Endodermal cell (in vitro differentiated cells): ENCODE results near the gene IL19. TPM values are rescaled to one million over a fixed set of nuclear protein-coding genes. Genes with fewer than 3 reads are reported as not detected.

Experiments used
- DNase-seq: peaks from one replicate; pipeline ENCODE4 v3.0.0-alpha.2; 2017
- H3K27ac ChIP-seq: 2 replicates; pipeline ENCODE4 v1.5.1; 2013; ENCODE audit warnings: mild to moderate bottlenecking, low read depth, low read length, moderate library complexity
- H3K27me3 ChIP-seq: 2 replicates; pipeline ENCODE4 v1.6.1; 2013; ENCODE audit warnings: mild to moderate bottlenecking, low read length, moderate library complexity; ENCODE audit not compliant: insufficient read depth, control insufficient read depth, poor library complexity, severe bottlenecking
- H3K36me3 ChIP-seq: 2 replicates; pipeline ENCODE4 v1.7.0; 2013; ENCODE audit warnings: mild to moderate bottlenecking, low read length, moderate library complexity; ENCODE audit not compliant: control insufficient read depth, insufficient read depth
- H3K4me1 ChIP-seq: one replicate; pipeline ENCODE4 v1.7.0; 2013; ENCODE audit warnings: low read length; ENCODE audit not compliant: control insufficient read depth, insufficient read depth
- H3K4me3 ChIP-seq: 2 replicates; pipeline ENCODE4 v1.5.1; 2013; ENCODE audit warnings: mild to moderate bottlenecking, low read length, moderate library complexity
- H3K9ac ChIP-seq: 2 replicates; pipeline ENCODE4 v1.6.1; 2013; ENCODE audit warnings: mild to moderate bottlenecking, low read length, moderate library complexity; ENCODE audit not compliant: poor library complexity, severe bottlenecking; ENCODE audit errors: extremely low read depth
- H3K9me3 ChIP-seq: 2 replicates; pipeline ENCODE4 v1.6.1; 2013; ENCODE audit warnings: mild to moderate bottlenecking, low read length, moderate library complexity; ENCODE audit not compliant: control insufficient read depth
- H3K27ac Mint-ChIP-seq: 2 replicates; pipeline ENCODE4 v1.8.0; 2020; ENCODE audit warnings: mixed read lengths
- H3K27me3 Mint-ChIP-seq: 2 replicates; pipeline ENCODE4 v1.8.0; 2021; ENCODE audit warnings: mild to moderate bottlenecking, mixed read lengths; ENCODE audit not compliant: insufficient read depth
- H3K36me3 Mint-ChIP-seq: 2 replicates; pipeline ENCODE4 v1.8.0; 2020; ENCODE audit warnings: low read depth, mixed read lengths
- H3K4me1 Mint-ChIP-seq: 2 replicates; pipeline ENCODE4 v1.8.0; 2020; ENCODE audit warnings: mixed read lengths
- H3K4me3 Mint-ChIP-seq: 2 replicates; pipeline ENCODE4 v1.8.0; 2020; ENCODE audit warnings: mild to moderate bottlenecking, moderate library complexity, mixed read lengths
- H3K9me3 Mint-ChIP-seq: 2 replicates; pipeline ENCODE4 v1.8.0; 2020; ENCODE audit warnings: mild to moderate bottlenecking, mixed read lengths
- CTCF ChIP-seq: fragments of 200-600 bp; sonication (generic); conservative IDR thresholded peaks from 2 replicates; pipeline ENCODE4 v1.5.0; 2021; ENCODE audit warnings: antibody characterized with exemption, mild to moderate bottlenecking
- WGBS, 2 experiments: methylation state at CpG; one replicate each; pipeline versions ENCODE4 v1.1.5 to v1.1.7; 2013; ENCODE audit warnings: missing lambda C conversion rate in 2 of 2, mixed read lengths in 1 of 2; ENCODE audit not compliant: insufficient coverage in 1 of 2, insufficient read length in 1 of 2; 5-methylcytosine and 5-hydroxymethylcytosine counted together
- total RNA-seq, 2 donors: library from RNA; stranded (reverse); fragmentation: NEBNext Ultra II Directional in 1 of 2; extraction: Animal tissue kit (Norgen Biotek cat#: 25700) in 1 of 2; gene quantifications; 2 replicates in 1 of 2; 3 replicates in 1 of 2; pipeline ENCODE4 v1.2.1, GENCODE V29; 2021

The IL19 gene
- total RNA-seq, 2 donors from 2014 or later, result not detected

GRCh38 chr1:206831650-206832049 is 61.1 kb downstream of the IL19 start:
- H3K4me3 Mint-ChIP-seq, result no peak overlapping the region
- DNase-seq, result no peak
- Histone ChIP-seq H3K4me1 (no peaks in the 10 kb centered on the region), H3K9me3 (no peaks in the 10 kb centered on the region), H3K4me3 (no peak overlapping the region), H3K27me3 (peaks cover 12% of the 10 kb centered on the region), H3K27ac (no peak overlapping the region), H3K36me3 (no peaks in the 10 kb centered on the region), H3K9ac (no peak overlapping the region)
- peaks cover 4% of the 10 kb centered on the region for H3K27me3 Mint-ChIP-seq
- H3K27ac Mint-ChIP-seq, result no peak overlapping the region
- H3K9me3 Mint-ChIP-seq, result no peaks in the 10 kb centered on the region
- H3K36me3 Mint-ChIP-seq, result no peaks in the 10 kb centered on the region
- WGBS, 2 experiments, result 88 to 96% methylated on average over 3 of the region's 4 CpGs
- TF ChIP-seq CTCF, result no peak
- H3K4me1 Mint-ChIP-seq, result peaks cover 3% of the 10 kb centered on the region

- H3K4me1 ChIP-seq, result no peaks in the 10 kb centered on the region
- no peak for DNase-seq
- no peaks in the 10 kb centered on the region for H3K36me3 ChIP-seq
- H3K9me3 ChIP-seq, result no peaks in the 10 kb centered on the region
- H3K36me3 Mint-ChIP-seq, result no peaks in the 10 kb centered on the region
- TF ChIP-seq CTCF, result no peak
- no peak overlapping the region for H3K27ac ChIP-seq
- peaks cover 4% of the 10 kb centered on the region for H3K27me3 Mint-ChIP-seq
- WGBS, 2 experiments, result 69% methylated on average over 2 of the region's 2 CpGs; no CpG with 5 or more reads in 1 of the 2 experiments
- H3K4me1 Mint-ChIP-seq, result peaks cover 7% of the 10 kb centered on the region
- H3K4me3 ChIP-seq, result no peak overlapping the region
- H3K4me3 Mint-ChIP-seq, result no peak overlapping the region
- H3K27ac Mint-ChIP-seq, result no peak overlapping the region
- H3K9me3 Mint-ChIP-seq, result no peaks in the 10 kb centered on the region
- peaks cover 12% of the 10 kb centered on the region for H3K27me3 ChIP-seq
- no peak overlapping the region for H3K9ac ChIP-seq
Measured at GRCh38 chr1:206832352-206832880, 61.8 kb downstream of the IL19 start.

DNA sequence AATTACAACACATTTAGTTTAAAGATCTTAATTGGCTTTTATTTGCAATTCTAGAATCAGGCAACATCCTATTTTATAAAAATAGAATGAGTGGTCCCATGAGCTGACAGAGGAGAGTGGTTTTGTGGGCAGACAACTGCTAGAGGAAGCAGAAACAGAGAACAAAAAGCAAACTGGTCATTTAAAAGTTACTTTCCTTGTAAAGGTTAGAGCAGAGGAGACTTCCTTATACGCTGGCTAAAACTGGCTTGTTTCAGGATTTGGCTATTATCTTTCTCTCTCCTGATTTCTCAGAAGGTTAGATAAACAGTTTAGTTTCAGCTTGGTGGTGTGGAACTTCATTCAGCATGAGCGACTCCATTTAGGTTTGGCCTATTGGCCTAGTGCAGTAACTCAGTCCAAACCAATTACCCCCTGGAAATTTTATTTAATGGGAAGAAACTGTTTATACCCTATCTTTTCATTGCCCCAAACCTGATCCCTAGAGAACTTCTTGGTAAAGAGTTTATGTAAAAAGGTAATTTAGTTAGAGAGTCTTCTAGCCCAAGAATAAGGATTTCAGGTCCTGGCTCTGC is 62.6 kb downstream of the IL19 start:
- Histone ChIP-seq H3K9ac (no peak overlapping the region), H3K36me3 (no peaks in the 10 kb centered on the region), H3K4me1 (no peaks in the 10 kb centered on the region), H3K9me3 (no peaks in the 10 kb centered on the region), H3K27me3 (peaks cover 16% of the 10 kb centered on the region), H3K4me3 (no peak overlapping the region), H3K27ac (no peak overlapping the region)
- TF ChIP-seq CTCF, result no peak
- Mint-ChIP-seq H3K27me3 (peaks cover 4% of the 10 kb centered on the region), H3K9me3 (no peaks in the 10 kb centered on the region), H3K27ac (no peak overlapping the region), H3K4me1 (peaks cover 7% of the 10 kb centered on the region), H3K4me3 (no peak overlapping the region), H3K36me3 (no peaks in the 10 kb centered on the region)
- WGBS, 2 experiments, result 83 to 89% methylated on average over 1 to 2 of the region's 2 CpGs
- no peak for DNase-seq
